Stimulated activated CD4-positive, alpha-beta T cell treated with anti-CD3 and anti-CD28 coated beads, Interleukin-2, amount 100 ng/mL, for 24 hours (primary cell): ENCODE measurements around the gene TSPAN14.
"Not testable (repeated sequence)": the region's sequence is repeated elsewhere in the genome, so short reads cannot be mapped to it uniquely, and the experiment has no call there.

ENCODE experiments used
- DNase-seq, 2 donors: peaks; one replicate each; pipeline ENCODE4 v3.0.0-alpha.2; 2020

TSPAN14 gene

DNA sequence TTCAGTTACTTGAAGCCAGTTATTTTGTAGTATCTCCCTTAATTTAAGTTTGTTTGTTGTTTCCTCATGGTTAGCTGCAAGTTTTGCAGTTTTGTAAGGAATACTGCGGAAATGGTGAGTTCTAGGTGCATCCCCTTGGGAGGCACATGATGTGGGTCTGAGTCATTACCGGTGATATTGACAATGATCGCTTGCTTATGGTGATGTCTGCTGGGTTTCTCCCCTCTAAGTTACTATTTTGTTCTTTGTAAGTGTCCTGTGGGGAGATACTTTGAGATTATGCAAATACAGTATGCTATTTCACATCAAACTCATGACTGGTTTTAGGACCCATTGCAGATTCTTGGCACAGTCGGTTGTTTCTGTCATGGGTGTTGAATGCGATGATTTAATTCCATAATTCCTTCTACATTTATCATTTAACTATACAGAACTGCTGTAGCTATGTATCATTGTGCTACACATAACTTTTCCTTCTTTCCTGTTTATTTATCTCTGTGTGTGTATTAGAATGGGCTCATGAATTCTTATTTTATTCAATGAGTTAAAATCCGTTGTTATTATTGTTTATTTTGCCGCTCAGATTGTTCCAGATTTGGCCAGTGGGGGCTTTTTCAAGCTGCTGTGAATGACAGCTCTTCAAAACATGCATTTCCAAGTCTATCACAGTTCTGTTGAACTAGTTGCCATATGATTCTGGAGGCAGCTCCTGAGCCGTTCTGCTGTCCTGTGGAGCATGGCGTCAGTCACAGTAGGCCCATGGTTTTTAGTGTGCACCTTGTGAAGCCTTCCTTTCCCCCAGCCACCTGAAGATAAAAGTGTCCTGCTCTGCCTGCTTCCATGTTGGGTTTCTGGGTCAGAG, 18.4 kb downstream of the TSPAN14 start:
- DNase-seq: peak in 1 of 2 donors; percentile 36

DNA sequence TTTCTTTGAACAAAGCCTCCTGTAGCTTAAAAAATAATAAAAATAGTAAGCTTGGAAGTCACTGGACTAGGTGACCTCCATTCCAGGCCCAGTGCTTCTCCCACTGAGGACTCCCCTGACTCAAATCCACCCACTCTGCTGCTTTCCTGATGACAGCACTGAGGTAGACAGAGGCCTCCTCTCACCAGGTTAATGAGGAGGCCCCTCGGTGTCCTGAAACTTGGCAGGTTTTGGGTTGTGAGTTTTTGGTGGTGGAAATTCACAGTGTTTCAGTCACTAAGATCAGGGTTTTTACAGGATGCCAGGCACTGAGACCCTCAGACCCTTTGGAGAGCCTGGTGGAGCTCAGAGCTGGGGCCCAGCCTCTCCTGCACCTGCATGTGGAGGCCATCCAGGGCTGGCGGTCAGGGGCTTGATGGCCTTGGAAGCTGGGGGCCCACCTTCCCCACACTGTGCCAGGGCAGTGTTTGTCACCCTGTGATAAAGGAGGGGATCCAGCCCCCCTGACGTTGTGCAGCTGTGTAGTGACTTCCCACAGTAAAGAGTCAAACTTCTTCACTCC, 19.1 kb downstream of the TSPAN14 start:
- no peak for DNase-seq

DNA sequence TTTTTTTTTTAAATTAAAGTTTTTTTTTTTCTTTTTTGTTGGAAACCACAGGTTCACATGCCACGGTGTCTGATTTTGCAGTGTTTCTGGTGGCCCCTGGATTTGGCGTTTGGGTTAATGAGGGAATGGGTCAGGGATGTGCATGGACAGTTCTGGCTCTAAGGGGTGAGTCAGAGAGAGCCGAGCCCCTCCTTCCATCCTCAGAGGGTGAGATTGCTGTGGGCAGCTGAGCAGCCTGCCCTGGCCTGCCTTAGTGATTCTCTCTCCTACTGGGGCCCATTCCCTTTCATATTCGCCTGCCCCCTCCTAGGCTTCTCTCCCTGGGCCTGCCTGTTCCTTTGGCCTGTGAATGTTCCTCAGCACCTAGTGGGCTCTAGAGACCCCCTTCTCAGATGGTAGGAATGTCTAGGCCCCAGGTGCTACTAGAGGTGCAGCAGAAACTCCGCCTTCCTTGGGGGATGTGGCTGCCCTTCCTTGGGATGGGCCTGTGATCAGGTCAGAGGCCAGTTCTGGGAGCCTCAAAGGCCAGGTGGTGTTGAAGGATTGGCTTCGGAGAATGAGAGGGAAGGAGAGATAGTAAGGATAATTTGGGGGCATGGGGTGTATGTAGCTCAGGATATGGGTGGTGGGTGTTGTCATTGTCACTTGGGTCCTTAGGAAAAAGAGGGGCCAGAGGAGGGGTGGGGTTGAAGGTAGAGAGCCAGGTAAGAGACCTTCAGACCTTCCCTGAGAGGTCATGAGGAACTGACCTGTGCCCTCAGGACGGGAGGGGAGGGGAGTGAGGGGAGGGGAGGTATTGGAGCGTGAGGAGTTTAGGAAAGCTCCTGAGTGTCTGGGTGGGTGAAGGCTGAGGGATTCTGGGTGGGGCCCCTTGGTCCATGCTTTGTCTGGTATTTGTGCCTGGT, 19.8 kb downstream of the TSPAN14 start:
- DNase-seq: no peak

DNA sequence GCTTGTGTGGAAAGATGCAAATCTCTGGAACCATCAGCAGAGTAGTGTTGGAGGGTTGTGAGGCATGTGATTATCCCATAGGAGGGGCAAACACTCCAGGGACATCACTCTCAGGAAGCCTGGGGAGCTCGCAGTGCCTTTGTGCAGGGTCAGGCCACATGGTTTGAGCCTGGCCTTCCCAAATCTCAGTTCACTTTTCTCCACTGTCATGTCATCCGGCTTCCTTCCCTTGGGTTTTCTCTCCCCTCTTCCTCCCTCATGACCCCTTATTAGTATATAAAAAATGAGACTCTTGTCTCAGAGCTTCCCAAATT, 20.4 kb downstream of the TSPAN14 start:
- DNase-seq: no peak

DNA sequence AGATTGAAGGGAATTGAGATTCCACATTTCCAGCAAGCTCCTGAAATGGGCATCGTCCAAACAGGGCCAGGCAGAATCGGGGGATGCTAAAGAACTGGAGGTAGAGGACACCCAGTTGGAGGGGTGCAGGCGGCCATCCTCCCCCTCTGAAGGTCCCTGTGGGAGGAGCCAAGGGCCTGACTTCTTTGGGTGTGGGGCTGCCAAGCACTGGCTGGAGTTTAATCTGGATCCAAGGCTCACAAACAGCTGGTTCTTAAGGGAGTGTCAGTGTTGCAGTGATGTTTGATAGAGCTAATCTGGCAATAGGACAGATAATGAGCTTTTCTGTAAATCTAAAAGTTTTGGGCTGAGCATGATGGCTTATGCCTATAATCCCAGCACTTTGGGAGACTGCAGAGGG, 20.8 kb downstream of the TSPAN14 start:
- DNase-seq: no peak

DNA sequence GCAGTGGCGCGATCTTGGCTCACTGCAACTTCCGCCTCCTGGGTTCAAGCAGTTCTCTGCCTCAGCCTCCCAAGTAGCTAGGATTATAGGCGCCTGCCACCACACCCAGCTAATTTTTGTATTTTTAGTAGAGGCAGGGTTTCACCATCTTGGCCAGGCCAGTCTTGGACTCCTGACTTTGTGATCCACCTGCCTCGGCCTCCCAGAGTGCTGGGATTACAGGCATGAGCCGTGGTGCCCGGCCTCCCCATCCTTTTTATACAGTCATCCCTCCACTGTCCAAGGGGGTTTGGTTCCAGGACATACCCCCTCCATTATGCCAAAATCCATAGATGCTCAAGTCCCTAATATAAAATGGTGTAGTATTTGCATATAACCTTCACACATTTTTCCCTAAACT, 21.5 kb downstream of the TSPAN14 start:
- DNase-seq: not testable (repeated sequence)

DNA sequence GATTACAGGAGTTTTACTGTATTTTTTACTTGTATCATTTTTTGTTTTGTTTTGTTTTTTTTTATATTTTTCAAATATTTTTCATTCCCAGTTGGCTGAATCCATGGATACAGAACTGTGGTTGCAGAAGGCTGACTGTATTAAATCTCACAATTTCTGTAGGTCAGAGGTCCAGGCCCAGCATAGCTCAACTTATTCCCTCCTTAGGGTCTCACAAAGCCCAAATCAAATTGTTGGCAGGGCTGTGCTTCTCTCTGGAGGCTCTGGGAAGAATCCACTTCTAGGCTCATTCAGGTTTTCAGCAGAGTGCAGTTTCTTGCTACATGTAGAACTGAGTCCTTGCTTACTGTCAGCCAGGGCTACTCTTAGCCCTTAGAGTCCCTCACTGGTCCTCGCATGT, 22.6 kb downstream of the TSPAN14 start:
- DNase-seq: no peak

DNA sequence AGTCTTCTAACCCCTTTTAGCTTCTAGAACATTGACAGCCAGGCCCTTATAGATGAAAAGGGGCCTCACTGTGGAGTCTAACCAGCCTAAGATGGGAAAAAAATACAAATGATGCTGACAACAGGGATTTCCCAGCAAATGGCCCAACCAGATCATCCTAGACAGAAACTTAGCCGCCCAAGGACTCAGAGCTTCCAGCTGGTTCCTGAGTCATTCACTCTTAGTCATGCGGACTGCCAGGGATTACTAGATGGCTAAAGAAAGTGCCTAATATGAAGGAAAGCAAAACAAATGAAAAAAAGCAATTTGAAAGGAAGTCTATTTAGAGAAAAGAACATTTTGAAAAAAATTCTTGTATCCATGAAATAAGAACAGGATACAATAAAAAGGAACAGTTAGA, 23.7 kb downstream of the TSPAN14 start:
- no peak for DNase-seq

DNA sequence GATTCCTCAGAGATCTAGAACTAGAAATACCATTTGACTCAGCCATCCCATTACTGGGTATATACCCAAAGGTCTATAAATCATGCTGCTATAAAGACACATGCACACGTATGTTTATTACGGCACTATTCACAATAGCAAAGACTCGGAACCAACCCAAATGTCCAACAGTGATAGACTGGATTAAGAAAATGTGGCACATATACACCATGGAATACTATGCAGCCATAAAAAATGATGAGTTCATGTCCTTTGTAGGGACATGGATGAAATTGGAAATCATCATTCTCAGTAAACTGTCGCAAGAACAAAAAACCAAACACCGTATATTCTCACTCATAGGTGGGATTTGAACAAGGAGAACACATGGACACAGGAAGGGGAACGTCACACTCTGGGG, 26.3 kb downstream of the TSPAN14 start:
- DNase-seq: not testable (repeated sequence)

DNA sequence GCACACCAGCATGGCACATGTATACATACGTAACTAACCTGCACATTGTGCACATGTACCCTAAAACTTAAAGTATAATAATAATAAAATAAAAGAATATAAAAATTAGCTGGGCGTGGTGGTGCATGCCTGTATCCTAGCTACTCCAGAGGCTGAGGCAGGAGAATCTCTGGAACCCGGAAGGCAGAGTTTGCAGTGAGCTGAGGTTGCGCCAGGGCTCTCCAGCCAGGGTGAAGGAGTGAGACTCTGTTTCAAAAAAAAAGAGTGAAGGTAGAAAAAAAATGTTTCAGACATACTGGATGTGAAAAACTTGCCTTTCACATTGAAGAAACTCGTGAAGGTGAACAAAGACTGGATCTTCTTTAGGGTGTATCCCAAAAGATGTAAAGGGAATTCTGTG, 26.7 kb downstream of the TSPAN14 start:
- no peak for DNase-seq

DNA sequence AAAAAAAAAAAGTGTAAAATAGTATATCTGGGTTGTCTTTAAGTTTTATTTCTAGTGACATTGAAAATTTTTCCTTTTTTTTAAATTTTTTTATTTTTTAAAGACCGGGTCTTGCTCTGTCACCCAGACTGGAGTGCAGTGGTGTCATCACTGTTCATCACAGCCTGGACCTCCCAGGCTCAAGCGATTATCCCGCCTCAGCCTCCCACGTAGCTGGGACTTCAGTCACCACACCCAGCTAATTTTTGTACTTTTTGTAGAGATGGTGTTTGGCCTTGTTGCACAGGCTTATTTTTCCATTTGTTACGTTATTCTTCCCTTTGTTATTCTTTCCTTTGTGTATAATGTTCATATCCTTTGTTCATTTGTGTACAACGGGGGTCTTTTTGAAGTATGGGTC, 30.1 kb downstream of the TSPAN14 start:
- no peak for DNase-seq

DNA sequence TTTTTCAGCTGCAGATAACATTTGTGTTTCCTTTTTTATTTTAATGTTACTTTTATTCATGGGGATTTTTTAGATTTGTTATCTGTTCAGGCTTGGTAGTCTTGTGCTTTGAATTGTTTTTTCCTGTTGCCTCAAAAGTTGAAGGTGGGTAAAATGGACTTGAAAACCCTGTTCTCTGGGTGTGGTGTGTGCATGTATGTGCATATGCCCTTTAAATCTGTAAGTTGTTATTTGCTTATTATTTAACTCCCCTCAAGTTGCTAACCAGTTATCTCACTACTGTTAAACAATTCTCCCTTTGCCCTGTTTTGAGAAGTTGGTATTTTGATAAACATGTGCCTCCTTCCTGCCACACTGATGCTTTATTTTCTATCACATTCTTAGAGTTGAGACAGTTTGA, 30.6 kb downstream of the TSPAN14 start:
- DNase-seq: no peak

DNA sequence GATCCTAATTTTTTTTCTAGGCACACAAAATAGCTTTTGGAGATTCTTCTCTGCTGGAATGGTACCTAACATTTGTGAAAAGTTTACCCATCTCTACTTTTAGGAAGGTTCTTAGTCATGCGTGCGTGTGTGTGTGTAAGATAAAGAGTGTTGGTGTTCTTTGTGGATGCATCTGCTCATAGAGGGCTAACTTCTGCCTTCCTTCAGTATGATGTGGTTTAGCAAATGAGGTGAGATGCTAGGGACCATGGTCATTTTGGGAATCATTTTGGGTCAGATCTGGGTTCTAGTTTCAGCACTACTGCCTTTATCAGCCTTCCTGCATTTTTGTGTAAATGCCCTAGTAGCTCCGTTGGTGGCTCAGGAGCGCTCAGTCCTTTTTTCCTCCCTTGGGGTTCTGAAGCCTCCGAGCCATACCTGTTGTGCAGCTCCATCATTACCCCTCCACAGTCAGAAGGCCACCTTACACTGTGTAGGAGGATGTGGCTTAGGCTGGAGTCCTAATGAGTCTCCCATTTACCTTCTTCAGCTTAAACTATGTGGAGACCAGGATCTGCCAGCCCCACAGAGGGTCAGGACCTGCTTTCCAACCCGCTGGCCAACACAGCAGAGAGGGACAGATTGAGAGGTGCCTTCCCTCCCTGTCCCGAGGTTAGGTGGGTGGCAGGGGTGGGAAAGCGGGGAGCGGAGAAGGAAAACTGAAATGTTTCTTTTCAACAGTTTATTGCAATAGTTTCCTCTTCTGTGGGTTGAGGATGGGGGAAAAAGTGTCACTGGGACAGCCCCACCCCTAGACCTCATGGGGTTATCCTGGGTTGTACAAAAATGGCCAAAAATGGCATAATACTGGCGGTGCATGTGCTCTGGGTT, 31.2 kb downstream of the TSPAN14 start:
- no peak for DNase-seq

DNA sequence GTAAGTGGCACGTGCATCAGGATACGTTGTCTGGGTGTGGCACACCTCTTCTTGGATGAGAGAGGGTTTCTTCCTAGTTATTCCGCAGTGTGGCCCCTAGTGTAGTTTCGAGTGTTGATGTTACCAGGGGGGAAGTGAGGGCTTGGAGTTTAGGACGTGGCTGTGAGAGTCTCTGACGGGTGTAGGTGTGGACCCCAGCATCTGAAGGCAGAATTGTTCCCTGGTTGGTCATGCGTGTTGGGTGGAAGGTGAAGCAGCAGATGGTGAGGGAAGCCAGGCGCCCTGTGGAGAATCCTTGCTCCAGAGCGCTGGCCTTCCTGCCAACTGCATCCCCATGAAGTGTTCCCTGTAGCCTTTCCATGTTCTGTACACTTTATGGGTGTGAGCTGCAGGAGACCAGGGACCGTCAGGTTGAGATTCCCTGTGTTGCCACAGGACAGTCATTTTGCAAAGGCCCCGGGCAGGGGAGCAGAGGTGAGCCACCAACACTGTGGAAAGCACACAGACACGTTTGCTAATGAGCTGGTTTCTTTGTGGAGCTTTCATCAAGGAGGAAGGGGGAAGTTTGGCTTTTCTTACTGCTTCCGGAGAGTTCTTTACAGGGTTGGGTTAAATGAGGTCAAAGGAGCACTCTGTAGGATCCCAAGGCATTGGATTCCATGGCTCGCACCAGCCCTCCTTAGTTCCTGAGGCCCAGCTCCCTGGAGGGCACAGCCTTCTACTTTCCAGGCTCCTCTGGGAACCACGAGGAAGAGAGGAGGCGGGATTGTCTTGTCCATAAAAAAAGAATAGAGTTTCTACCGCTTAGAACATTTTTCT, 32.0 kb downstream of the TSPAN14 start:
- peak in 1 of 2 donors; percentile 43 for DNase-seq

DNA sequence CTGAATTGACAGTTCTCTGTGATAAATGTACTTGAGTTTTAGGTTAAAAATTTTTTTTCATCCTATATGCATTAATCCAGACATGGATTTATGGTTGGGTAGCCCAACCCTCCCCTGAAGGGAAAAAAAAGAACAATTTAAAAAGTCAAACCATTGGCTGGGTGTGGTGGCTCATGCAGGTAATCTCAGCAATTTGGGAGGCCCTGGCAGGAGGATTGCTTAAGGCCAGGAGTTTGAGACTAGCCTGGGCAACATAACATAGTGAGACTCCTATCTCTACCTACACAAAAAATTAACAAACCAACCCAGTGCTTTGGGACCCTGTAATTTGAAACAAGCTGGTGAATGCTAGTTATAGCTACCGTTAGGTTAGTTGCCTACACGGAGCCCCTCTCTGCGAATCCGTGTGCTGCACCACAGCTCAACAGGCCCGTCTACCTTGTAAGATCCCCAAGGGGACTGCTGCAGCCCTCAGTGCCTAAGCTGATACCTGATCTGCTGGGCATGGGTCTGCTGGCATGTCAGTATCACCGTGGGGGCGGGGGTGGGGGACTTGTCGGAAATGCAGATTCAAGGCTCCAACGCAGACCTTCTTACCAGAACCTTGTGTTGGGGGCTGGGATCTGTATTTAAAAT, 32.8 kb downstream of the TSPAN14 start:
- no peak for DNase-seq

DNA sequence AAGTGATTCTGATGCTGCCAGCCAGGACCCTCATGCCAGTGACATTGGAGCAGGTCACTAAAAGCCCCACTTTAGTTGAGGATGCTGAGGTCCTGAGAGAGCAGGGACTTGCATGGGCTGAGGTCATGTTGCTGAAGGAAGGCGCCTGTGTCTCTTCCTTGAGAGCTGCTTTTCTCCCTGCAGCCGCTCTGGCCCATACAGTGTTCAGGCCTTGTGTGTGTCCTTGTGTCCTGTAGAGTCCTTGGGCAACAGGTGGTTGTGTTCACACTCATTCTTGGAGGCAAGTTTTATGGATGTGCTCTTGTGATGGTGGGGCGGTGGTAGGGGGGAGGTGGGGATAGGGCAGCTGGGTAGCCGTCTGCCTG, 33.3 kb downstream of the TSPAN14 start:
- DNase-seq: no peak

DNA sequence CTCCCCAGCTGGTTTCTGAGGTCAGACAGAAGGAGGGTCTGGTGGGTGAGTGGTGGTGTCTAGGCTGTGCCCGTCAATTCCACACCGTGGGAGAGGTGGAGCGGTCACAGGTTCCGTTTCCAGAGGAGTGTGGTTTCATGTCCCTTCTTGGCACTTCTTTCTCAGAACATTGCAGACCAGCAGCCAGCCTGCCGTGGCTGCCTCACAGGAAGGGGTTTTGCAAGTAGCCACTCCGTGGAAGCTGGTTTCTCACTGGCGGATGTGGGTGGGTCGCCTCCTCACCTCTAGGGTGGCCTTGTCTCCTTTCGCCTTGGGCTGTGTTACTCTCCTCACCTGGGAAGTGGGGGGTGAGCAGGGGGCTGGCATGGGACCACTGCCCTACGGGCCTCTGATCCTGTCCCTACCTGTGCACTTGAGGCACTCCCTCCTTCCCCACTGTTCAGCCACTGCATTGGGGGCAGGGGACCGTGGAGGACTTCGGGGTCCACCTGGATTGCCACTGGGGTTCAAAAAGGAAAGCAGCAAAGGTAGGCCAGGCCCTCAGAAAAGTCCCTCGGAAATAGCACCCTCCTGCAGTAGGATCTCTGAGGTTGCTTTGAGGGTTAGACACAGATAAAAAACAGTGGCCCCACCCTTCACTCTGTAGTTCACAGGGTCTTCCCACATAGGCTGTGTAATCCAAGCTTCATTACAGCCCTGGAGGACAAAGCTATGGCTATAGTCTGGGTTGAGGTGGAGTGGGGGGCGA, 33.9 kb downstream of the TSPAN14 start:
- DNase-seq: peak in 1 of 2 donors; percentile 60

DNA sequence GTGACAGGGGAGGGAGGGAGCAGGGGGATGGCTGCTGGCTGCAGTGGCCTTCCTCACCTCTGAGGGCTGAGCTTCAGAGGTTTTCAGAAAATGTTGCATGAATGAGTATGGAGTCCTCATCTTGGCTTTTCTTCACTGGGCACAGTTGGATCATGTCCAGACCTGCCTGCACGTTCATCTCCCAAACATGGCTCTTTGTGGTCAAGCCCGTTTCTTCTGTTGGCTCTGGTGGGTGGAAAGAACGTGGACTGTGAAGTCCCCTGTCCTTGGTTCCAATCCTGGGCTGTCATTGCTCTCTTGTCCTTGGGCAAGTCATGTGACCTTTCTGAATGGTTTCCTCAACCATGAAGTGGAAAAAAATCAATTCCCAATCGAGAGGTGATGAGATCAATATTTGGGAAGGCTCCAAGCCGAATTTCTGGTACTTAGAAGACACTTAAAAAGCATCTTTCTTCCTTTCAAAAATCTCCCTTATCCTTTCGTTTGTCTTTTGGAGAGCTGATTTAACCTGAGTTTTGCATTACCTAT, 34.5 kb downstream of the TSPAN14 start:
- no peak for DNase-seq

DNA sequence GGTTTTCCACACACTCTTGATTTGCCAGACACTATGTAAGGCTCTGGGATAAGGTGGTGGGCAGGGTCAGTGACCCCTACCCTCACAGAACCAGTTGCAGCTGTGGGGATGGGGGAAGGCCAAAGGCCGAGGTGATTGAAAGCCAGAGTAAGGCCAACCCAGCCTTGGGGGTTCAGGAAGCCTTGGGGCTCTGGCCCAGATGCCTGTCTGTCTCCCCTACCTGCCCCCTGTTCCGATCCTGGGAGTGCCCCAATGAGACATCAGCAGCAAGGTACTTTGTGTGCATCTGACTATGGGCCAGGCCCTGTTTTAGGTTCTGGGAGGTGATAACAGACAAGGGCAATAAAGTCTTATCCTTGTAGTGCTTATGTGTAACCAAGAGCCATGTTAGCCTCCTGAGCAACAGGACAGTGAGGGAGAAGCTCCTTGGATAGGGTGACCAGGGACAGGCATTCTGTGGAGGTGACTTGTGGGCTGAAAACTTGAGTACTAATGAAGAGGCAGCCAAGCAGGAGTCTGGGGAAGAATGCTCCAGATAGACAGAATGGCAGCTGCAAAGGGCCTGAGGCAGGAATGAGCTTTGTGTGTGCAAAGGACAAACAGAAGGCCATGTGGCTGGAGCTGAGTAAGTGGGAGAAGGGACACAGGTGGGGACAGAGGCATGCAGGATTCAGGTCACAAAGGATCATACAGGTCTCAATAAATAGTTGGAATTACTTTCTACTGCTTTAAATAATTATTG, 35.4 kb downstream of the TSPAN14 start:
- DNase-seq: no peak
